ENCODE data around the gene ZDHHC11.

- TF ChIP-seq POLR2AphosphoS5 (IDR thresholded peaks at IDR 0.05) (no peak), CTCF (IDR thresholded peaks at IDR 0.05) (no peak)
Observed at GRCh38 chr5:851553-851952, 767 bp upstream of the ZDHHC11 start.

Measured in upper lobe of left lung (tissue), 4 donors.